GM12865 (cell line): ENCODE data around the gene PLET1.

Experiments
- DNase-seq: peaks from one replicate; pipeline ENCODE4 v3.0.0; 2010; ENCODE audit warnings: low read depth
- H3K4me3 ChIP-seq: 2 replicates; pipeline ENCODE4 v1.5.1; 2011; ENCODE audit warnings: mild to moderate bottlenecking, low read depth, low read length, control low read depth
- TF ChIP-seq, protein P1 (sequence below): IDR thresholded peaks from 2 replicates; pipeline ENCODE4 v1.5.1; 2011; ENCODE audit warnings: low read length, control low read depth, low read depth, inconsistent platforms; ENCODE audit not compliant: insufficient read depth; ENCODE audit errors: missing control alignments

The PLET1 gene

DNA sequence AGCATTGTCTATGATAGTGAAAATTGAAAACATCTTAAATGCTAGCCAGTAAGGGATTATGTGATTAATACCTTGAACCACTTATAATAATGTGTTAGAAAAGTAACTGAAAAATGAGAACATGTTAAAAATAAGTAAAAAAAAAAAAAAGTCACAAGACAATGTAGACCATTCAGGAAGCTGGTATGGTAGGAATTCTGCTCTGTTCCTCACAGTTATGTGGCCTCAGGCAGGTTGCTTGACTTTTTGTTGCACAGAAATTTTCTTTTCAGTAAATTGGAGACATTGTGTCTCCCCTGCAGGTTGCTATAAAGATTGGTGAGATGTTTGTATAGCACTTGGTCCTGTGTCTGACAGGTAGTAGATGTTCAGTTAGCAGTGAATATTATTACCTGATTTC, 17.3 kb upstream of the PLET1 start:
- H3K4me3 ChIP-seq = no peak overlapping the region
- DNase-seq = no peak
- TF ChIP-seq, protein P1, sequence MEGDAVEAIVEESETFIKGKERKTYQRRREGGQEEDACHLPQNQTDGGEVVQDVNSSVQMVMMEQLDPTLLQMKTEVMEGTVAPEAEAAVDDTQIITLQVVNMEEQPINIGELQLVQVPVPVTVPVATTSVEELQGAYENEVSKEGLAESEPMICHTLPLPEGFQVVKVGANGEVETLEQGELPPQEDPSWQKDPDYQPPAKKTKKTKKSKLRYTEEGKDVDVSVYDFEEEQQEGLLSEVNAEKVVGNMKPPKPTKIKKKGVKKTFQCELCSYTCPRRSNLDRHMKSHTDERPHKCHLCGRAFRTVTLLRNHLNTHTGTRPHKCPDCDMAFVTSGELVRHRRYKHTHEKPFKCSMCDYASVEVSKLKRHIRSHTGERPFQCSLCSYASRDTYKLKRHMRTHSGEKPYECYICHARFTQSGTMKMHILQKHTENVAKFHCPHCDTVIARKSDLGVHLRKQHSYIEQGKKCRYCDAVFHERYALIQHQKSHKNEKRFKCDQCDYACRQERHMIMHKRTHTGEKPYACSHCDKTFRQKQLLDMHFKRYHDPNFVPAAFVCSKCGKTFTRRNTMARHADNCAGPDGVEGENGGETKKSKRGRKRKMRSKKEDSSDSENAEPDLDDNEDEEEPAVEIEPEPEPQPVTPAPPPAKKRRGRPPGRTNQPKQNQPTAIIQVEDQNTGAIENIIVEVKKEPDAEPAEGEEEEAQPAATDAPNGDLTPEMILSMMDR = no peak

DNA sequence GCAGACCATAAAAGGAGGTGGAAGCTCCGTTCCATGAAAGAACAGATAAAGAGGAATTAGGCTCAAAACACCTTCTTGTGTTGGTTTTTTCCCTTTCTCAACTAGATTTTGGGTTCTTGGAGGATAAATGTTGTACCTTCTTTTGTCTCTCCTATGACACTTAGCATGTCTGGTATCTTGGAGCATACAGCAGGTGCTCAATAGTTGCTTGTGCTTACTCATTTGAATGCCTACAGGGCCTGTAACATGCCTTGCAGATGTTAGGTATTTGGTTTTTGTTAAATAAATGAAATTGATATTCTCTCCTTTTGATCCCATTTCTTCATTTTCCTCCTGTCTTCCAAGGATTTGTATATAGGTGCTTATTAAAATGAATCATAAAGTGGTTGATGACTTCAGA, 16.4 kb upstream of the PLET1 start:
- DNase-seq = no peak
- TF ChIP-seq, protein P1 = no peak
- no peak overlapping the region for H3K4me3 ChIP-seq

DNA sequence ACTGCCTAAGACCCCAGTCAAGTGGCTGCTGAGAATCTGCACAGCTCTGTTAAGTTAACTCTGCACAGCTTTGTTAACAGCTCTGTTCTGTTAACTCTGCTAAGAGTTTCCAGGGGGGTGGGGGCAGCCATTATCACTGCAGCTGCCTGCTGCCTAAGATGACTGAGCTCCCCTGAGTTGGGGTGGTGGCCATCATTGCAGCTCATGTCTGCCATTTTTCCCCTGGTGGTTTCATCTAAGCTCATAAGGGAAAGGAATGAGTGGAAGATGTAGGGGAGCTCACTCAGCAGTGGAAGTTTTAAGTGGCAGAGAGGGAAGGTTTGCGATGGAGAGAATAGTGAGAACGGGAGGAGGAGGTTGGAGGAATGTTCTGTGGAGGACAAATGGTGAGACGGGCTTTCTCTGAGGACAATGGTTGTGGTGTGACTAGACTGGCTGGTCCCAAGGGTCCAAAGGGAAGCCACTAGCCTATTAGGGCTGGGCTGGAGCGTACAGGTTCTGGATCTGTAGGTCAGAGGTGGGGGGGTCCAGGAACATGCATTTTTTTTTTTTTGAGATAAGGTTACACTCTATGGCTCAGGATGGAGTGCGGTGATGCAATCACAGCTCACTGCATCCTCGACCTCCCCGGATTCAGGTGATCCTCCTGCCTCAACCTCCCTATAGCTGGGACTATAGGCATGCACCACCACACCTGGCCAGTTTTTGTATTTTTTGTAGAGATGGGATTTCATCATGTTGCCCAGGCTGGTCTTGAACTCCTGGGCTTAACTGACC, 13.5 kb upstream of the PLET1 start:
- no peak overlapping the region for H3K4me3 ChIP-seq
- TF ChIP-seq, protein P1 = no peak
- no peak for DNase-seq

DNA sequence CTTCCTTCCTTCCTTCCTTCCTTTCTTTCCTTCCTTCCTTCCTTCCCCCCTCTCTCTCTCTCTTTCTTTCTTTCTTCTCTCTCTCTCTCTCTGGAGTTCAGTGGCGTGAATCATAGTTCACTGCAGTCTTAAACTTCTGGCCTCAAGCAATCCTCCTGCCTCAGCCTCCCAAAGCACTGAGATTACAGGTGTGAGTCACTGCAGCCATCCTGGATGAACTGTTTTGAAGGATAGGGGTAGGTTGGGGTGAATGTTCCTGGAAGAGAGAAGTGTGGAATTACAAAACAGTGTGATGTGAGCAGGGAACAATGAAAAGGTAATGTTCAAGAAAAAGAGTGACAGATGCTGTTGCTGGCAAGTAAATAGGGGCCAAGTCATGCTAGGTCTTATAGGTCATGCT, 12.4 kb upstream of the PLET1 start:
- H3K4me3 ChIP-seq = no peak overlapping the region
- TF ChIP-seq, protein P1 = no peak
- no peak for DNase-seq

DNA sequence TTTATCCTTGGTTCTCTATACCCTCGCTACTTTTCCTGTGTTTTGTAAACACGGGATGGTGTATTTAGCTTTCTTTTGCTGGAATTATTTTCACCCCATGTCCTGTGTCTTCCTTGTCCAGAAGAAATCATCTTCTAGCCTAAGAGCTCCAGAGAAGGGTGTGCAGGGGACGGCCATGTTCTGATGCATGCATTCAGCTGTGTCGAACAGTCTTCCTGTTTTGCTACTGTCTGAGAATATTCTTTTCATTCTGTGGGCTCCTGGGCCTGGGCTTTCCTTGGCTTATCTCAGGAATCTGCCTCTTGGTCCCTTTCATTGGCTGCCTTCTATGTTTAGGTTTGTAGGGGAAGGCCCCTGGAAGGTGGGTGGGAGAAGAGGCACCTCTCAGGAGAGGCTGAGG, 10.6 kb upstream of the PLET1 start:
- TF ChIP-seq, protein P1 = no peak
- no peak overlapping the region for H3K4me3 ChIP-seq
- no peak for DNase-seq

DNA sequence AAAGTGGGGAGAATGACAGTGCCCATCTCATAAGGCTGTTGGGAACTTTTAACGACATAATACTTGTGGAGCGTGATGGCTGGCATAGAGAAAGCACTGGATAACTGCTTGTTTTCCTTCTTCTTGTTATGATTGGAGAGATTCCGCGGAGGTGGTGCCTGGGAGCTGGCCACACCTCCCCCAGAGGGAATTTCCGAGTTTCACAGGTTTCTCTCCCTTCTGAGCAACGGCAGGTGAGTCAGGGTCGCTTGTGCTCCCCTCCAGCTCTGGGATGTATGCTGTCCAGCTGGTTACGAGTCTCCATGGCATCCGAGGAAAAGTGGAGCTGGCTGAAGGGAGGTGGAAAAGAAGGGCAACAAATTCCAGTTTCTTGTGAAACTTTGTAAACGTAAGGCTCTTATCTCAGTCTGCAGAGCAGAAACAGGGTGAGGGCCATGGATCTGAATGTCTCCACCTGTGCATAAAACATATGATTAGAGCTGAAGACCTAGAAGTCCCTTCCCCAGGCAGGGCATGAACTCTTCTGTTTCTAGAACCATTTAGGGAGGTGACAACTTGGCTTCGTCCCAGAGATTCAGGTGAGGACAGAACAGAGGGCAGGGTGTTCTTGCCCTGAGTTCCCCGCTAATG, 10.0 kb upstream of the PLET1 start:
- no peak overlapping the region for H3K4me3 ChIP-seq
- TF ChIP-seq, protein P1 = no peak
- DNase-seq = no peak
